ENCODE data around the gene TMPRSS12.
"Not testable (repeated sequence)": the region's sequence is repeated elsewhere in the genome, so short reads cannot be mapped to it uniquely, and the experiment has no call there.

The TMPRSS12 gene

DNA sequence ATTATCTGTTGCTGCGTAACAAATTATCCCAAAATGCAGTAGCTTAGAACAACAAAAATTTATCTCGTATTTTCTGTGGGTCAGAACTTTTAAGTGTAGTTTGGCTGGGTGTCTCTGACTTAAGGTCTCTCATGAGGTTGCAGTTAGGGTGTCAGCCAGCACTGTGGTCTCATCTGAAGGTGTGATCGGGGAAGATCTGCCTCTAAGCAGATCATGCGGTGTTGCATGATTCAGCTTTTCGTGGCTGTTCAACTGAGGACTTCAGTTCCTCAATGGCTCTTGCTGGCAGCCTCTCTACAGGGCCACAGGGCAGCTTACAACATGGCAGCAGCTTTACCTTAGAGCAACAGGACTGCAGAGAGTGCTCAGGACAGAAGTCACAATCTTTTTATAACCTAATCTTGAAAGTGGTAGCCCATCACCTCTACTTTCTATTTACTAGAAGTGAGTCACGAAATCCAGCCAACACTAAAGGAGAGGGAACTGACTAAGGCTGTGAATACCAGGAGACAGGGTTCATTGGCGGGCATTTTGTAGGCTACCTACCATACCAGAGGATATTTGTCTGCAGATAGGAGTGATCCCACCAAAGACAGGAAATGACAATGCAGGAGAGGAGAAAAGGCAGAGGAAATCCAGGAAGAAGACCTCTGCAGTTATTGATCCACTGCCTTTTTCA lies 1.8 kb upstream of the TMPRSS12 start:
- H3K9me3 Mint-ChIP-seq (ENCODE audit: low read depth), result peaks cover 10% of the 10 kb centered on the region
- peak overlapping the region; percentile 2 for H3K27ac Mint-ChIP-seq
- no peaks in the 10 kb centered on the region for H3K4me1 Mint-ChIP-seq (ENCODE audit: low read depth)

DNA sequence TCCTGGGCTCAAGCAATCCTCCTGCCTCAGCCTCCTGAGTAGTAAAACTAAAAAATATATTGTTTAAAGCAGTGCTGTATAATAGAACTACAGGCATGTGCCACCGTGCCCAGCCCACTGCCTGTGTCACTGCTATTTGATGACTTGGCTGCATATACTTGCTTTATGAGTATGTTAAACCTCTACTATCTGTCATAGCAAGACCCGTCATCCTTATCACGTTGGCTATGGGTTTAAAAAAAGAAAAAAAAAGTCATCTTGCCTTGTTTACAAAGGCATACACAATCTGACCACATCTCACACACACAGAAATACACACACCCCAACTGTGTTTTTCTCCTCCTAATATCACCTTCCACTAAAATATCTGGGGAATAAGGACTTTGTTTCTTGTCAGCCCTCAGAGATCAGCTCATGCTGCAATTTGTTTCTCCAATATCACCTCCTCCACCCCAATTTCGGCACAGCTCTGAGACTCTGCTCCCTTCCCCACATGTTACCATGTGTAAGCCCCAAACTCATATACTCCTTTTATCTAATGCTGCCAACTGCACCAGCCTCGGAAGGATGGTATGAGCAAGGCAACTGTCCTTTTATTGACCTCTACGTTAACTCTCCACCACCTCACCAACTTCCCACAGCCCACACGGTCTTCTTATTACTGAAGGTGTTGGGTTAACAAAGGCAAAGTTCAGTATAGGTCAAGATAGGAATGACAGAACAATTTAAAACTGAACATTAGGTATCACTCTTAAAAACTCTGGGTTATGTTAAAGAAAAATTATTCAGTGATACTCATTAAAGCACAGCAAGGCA lies 802 bp upstream of the TMPRSS12 start:
- Mint-ChIP-seq H3K4me3 (no peak overlapping the region), H3K36me3 (peaks cover 5% of the 10 kb centered on the region), H3K9me3 (ENCODE audit: low read depth) (peaks cover 10% of the 10 kb centered on the region), H3K27ac (no peak overlapping the region), H3K4me1 (ENCODE audit: low read depth) (no peaks in the 10 kb centered on the region), H3K27me3 (peaks cover 2% of the 10 kb centered on the region)

More for the DNA sequence above, 1.8 kb upstream of the TMPRSS12 start:
- Mint-ChIP-seq H3K36me3 (peaks cover 5% of the 10 kb centered on the region), H3K27me3 (peaks cover 2% of the 10 kb centered on the region), H3K4me3 (no peak overlapping the region)

DNA sequence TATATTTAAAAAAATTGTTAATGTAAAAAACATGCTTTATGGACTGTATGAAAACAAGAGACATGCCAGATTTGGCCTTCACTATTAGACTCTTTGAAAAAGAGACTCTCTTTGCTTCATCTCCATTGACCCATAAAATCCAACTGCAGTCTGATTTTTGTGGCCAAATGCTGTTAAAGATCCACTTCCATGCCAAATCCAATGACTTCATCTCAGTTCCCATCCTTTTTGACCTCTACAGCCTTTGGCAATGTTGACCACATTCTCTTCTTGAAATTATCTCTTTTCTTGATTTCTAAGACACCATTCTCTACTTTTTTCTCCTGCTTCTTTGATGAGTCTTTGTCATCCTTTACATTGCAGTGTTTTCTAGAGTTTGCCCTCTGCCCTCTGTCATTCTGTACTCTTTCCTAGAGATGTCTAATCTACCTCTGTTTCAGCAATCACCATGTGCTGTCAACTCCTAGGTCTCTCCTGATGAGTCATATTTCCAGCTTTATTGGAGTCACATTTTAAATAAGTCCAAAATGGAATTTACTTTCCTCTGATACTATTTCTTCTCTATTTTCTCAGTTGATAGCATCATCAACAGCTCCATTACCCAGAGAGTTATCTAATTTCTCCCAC lies 2.4 kb downstream of the TMPRSS12 start:
- Mint-ChIP-seq H3K9me3 (ENCODE audit: low read depth) (peaks cover 10% of the 10 kb centered on the region), H3K27me3 (peaks cover 2% of the 10 kb centered on the region), H3K36me3 (peaks cover 5% of the 10 kb centered on the region), H3K27ac (no peak overlapping the region), H3K4me1 (ENCODE audit: low read depth) (no peaks in the 10 kb centered on the region), H3K4me3 (no peak overlapping the region)

DNA sequence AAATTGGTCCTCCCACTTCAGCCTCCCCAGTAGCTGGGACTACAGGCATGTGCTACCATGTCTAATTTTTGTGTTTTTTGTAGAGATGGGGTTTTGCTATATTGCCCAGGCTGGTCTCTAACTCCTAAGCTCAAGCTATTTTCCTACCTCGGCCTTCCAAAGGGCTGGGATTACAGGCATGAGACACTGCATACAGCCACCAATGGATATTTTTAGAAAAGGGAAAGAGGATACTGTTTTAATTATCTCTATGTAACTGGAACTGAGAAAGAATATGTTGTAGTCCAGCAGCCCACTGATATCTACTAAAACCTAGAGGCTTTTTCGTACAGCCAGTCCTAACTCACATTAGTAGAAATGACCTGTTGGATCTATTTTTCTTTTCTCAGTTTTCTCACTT lies 6.2 kb downstream of the TMPRSS12 start:
- no peaks in the 10 kb centered on the region for H3K4me1 Mint-ChIP-seq (ENCODE audit: low read depth)
- H3K9me3 Mint-ChIP-seq (ENCODE audit: low read depth), result peaks cover 3% of the 10 kb centered on the region
- no peak overlapping the region for H3K27ac Mint-ChIP-seq
- peaks cover 5% of the 10 kb centered on the region for H3K36me3 Mint-ChIP-seq
- H3K27me3 Mint-ChIP-seq, result peaks cover 1% of the 10 kb centered on the region
- no peak overlapping the region for H3K4me3 Mint-ChIP-seq

DNA sequence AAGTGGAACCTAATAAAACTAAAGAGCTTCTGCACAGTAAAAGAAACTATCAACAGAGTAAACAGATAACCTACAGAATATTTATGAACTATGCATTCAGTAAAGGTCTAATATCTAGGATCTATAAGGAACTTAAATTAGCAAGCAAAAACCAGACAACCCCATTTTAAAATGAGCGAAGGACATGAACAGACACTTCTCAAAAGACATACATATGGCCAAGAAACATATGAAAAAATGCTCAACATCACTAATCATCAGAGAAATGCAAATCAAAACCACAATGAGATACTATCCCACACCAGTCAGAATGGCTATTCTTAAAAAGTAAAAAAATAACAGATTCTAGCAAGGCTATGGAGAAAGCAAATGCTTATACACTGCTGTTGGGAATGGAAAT lies 12.5 kb downstream of the TMPRSS12 start:
- H3K9me3 Mint-ChIP-seq (ENCODE audit: low read depth); H3K4me3 Mint-ChIP-seq; H3K36me3 Mint-ChIP-seq; H3K4me1 Mint-ChIP-seq (ENCODE audit: low read depth); H3K27me3 Mint-ChIP-seq; H3K27ac Mint-ChIP-seq: not testable (repeated sequence)

DNA sequence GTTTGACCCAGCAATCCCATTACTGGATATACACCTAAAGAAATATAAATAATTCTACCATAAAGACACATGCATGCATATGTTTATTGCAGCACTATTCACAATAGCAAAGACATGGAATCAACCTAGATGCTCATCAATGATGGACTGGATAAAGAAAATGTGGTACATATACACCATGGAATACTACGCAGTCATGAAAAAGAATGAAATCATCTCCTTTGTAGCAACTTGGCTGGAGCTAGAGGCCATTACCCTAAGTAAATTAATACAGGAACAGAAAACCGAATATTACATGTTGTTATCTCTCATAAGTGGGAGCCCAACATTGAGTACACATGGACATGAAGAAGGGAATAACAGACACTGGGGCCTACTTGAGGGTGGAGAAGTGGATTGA lies 13.0 kb downstream of the TMPRSS12 start:
- not testable (repeated sequence) for H3K27me3 Mint-ChIP-seq; H3K27ac Mint-ChIP-seq; H3K9me3 Mint-ChIP-seq (ENCODE audit: low read depth); H3K4me1 Mint-ChIP-seq (ENCODE audit: low read depth); H3K4me3 Mint-ChIP-seq; H3K36me3 Mint-ChIP-seq

DNA sequence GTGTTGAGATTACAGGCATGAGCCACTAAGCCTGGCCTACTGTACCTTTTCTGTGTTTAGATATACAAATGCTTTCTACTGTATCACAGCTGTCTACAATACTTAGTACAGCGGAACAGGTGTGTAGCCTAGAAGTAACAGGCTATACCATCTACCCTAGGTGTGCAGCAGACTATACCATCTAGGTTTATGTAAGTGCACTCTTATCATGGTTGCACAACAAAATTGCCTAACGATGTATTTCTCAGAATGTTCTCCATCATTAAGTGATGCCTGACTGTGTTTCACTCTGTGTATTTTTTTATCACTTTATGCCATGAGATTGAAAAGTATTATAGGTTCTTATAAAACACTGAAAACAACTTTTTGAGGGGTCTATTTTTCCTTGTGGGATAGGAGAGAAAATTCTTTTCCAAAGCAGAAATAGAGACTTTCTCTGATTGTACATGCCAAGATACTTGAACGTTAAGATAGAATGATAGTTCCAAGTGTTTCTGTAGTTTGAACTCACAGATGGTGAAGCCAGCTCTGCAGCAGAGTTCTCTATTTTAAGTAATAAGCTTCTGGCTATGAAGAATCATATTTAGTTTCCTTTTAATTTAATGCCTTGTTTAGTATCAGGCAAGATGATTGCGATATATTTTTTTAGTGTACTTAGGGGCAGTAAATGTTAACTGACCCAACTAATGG lies 17.0 kb downstream of the TMPRSS12 start:
- no peaks in the 10 kb centered on the region for H3K4me1 Mint-ChIP-seq (ENCODE audit: low read depth)

DNA sequence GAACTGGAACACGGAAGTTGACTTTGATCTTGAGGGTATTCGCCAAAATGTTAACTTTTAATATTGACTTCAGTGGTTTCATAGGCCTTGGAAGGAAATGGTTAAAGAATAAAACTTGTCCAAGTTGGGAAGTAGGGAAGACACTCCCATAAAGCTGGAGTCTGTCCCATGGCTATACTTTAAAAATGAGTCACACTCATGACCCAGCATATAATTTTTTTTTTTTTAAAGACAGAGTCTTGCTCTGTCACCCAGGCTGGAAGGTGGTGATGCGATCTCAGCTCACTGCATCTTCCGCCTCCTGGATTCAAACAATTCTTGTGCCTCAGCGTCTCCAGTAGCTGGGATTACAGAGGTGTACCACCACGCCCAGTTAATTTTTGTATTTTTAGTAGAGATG lies 19.6 kb downstream of the TMPRSS12 start:
- no peak overlapping the region for H3K27ac Mint-ChIP-seq
- no peak overlapping the region for H3K4me3 Mint-ChIP-seq
- peaks cover 3% of the 10 kb centered on the region for H3K9me3 Mint-ChIP-seq (ENCODE audit: low read depth)
- peaks cover 18% of the 10 kb centered on the region for H3K4me1 Mint-ChIP-seq (ENCODE audit: low read depth)
- no peaks in the 10 kb centered on the region for H3K27me3 Mint-ChIP-seq
- peaks cover 7% of the 10 kb centered on the region for H3K36me3 Mint-ChIP-seq

More for the DNA sequence above, 17.0 kb downstream of the TMPRSS12 start:
- no peaks in the 10 kb centered on the region for H3K9me3 Mint-ChIP-seq (ENCODE audit: low read depth)
- no peaks in the 10 kb centered on the region for H3K36me3 Mint-ChIP-seq
- H3K27ac Mint-ChIP-seq, result no peak overlapping the region
- no peak overlapping the region for H3K4me3 Mint-ChIP-seq
- no peaks in the 10 kb centered on the region for H3K27me3 Mint-ChIP-seq

DNA sequence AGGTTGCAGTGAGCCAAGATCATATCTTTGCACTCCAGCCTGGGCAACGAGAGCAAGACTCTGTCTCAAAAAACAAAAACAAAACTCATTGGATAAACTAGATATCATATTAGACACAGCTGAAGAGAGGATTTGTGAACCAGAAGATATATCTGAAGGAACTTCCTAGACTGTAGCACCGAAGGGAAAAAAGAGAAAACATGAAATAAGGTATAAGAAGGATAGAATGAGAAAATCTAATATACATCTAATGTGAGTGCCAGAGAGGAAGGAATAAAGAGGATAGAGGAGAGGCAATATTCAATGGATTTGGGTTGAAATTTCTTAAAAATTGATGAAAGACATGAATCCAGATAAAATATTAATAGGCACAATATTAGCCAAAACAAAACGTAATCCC lies 22.5 kb downstream of the TMPRSS12 start:
- no peak overlapping the region for H3K4me3 Mint-ChIP-seq
- H3K27me3 Mint-ChIP-seq, result no peaks in the 10 kb centered on the region
- H3K4me1 Mint-ChIP-seq (ENCODE audit: low read depth), result peaks cover 40% of the 10 kb centered on the region
- H3K9me3 Mint-ChIP-seq (ENCODE audit: low read depth), result peaks cover 3% of the 10 kb centered on the region
- peaks cover 7% of the 10 kb centered on the region for H3K36me3 Mint-ChIP-seq
- H3K27ac Mint-ChIP-seq, result no peak overlapping the region

DNA sequence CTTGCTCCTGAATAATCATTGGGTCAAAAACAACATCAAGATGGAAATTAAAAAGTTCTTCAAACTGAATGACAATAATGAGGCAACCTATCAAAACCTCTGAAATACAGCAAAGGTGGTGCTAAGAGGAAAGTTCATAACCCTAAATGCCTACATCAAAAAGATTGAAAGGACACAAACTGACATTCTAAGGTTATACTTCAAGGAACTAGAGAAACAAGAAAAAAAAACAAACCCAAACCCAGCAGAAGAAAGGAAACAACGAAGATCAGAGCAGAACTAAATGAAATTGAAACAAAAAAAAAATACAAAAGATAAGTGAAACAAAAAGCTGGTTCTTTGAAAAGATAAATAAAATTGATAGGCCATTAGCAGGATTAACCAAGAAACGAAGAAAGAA lies 26.2 kb downstream of the TMPRSS12 start:
- peaks cover 40% of the 10 kb centered on the region for H3K4me1 Mint-ChIP-seq (ENCODE audit: low read depth)
- not testable (repeated sequence) for H3K27me3 Mint-ChIP-seq; H3K36me3 Mint-ChIP-seq; H3K9me3 Mint-ChIP-seq (ENCODE audit: low read depth)
- H3K4me3 Mint-ChIP-seq, result peak overlapping the region; percentile 36
- peak overlapping the region; percentile 11 for H3K27ac Mint-ChIP-seq

DNA sequence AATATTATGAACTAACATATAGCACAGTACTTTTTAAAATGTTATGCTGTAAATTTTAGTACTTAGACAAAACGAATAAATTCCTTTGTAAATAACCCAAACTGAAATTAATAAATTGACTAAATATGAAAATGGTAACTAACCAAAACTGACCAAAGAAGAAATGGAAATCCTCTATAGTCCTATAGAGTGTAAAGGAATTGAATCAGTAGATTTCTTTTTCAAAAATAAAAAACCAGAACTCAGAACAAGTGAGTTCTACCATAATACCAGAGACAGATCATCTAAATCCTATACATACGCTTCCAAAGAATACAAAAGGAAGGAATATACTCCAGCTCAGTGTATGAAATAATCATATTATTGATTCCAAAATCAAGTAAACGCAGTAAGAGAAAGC lies 39.8 kb downstream of the TMPRSS12 start:
- Mint-ChIP-seq H3K27me3 (no peaks in the 10 kb centered on the region), H3K9me3 (ENCODE audit: low read depth) (no peaks in the 10 kb centered on the region), H3K36me3 (peaks cover 6% of the 10 kb centered on the region), H3K4me1 (ENCODE audit: low read depth) (no peaks in the 10 kb centered on the region), H3K27ac (no peak overlapping the region), H3K4me3 (no peak overlapping the region)

DNA sequence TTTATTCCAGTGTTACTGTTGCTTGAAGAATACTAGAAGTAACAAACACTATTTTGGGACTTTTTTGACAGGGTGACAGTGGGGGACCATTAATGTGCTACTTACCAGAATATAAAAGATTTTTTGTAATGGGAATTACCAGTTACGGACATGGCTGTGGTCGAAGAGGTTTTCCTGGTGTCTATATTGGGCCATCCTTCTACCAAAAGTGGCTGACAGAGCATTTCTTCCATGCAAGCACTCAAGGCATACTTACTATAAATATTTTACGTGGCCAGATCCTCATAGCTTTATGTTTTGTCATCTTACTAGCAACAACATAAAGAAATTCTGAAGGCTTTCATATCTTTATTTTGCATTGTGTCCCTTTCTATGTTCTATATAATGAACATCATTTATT lies 44.5 kb downstream of the TMPRSS12 start:
- no peaks in the 10 kb centered on the region for H3K9me3 Mint-ChIP-seq (ENCODE audit: low read depth)
- H3K27ac Mint-ChIP-seq, result no peak overlapping the region
- no peaks in the 10 kb centered on the region for H3K4me1 Mint-ChIP-seq (ENCODE audit: low read depth)
- peaks cover 7% of the 10 kb centered on the region for H3K36me3 Mint-ChIP-seq
- peaks cover 1% of the 10 kb centered on the region for H3K27me3 Mint-ChIP-seq
- no peak overlapping the region for H3K4me3 Mint-ChIP-seq

DNA sequence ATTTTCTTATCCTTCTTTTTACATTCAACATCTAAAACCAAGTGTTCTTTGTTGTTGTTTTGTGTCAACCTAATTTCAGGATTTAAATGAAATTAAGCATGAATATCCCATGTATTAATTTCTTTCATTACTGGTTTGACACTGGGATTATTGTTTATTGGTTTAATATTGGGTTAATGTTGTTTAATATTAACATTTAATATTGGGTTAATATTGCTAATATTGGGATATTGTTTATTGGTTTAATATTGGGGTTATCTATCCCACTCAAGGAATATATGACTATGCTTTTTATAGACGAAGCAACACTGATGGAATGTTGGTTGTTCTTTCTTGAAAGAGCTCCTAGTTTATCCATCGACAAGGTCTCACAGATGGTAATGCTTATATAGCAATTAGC lies 45.9 kb downstream of the TMPRSS12 start:
- Mint-ChIP-seq H3K27me3 (peaks cover 1% of the 10 kb centered on the region), H3K27ac (no peak overlapping the region), H3K36me3 (peaks cover 2% of the 10 kb centered on the region), H3K4me1 (ENCODE audit: low read depth) (no peaks in the 10 kb centered on the region), H3K4me3 (no peak overlapping the region), H3K9me3 (ENCODE audit: low read depth) (no peaks in the 10 kb centered on the region)

DNA sequence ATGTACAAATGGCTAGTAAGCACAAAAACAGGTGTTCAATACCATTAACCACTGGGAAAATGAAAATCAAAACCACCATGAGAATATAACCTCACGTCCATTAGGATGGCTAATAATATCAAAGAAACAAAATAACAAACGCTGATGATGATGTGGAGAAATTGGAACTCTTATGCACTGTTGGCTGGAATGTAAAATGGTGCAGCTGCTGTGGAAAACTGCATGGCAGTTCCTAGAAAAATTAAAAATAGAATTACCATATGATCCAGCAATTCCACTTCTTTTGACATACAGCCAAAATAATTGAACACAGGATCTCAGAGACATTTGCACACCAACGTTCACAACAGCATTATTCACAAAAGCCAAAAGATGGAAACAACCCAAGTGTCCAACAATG lies 51.5 kb downstream of the TMPRSS12 start:
- H3K4me1 Mint-ChIP-seq (ENCODE audit: low read depth), result no peaks in the 10 kb centered on the region
- H3K27ac Mint-ChIP-seq, result no peak overlapping the region
- H3K27me3 Mint-ChIP-seq, result peaks cover 1% of the 10 kb centered on the region
- H3K36me3 Mint-ChIP-seq, result peaks cover 2% of the 10 kb centered on the region
- no peak overlapping the region for H3K4me3 Mint-ChIP-seq
- no peaks in the 10 kb centered on the region for H3K9me3 Mint-ChIP-seq (ENCODE audit: low read depth)

DNA sequence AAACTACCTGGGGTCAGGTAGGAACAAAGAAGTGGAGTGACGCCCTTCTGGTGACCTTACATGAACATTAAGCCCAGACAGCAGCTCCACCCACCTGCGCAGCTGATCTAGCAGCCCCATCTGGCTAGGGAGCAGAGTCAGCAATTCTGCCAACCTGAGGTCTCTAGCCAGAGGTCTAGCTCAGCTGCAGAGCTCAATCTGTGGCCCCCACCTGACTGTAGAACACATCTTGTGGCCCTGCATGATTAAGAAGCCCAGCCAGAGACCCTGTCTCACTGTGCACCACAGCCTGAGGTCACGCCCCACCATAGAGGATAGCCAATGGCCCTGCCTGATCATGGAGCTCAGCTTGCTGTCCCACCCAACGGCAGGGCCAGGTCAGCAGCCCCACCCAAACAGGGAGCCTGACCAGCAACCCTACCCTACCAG lies 59.0 kb downstream of the TMPRSS12 start:
- no peaks in the 10 kb centered on the region for H3K4me1 Mint-ChIP-seq (ENCODE audit: low read depth)
- H3K4me3 Mint-ChIP-seq, result no peak overlapping the region
- H3K9me3 Mint-ChIP-seq (ENCODE audit: low read depth), result no peaks in the 10 kb centered on the region
- no peak overlapping the region for H3K27ac Mint-ChIP-seq
- peaks cover 2% of the 10 kb centered on the region for H3K36me3 Mint-ChIP-seq
- H3K27me3 Mint-ChIP-seq, result no peaks in the 10 kb centered on the region
